HCT116 (cell line): ENCODE data around the gene LYL1.

Experiments used
- CTCF ChIP-seq, 3 experiments: fragments of 200-600 bp in 1 of 3; sonication (generic) in 1 of 3; IDR thresholded peaks in 2 of 3; conservative IDR thresholded peaks in 1 of 3; 2 replicates each; pipeline ENCODE4 v1.5.1; 2012 to 2017; ENCODE audit warnings: low read depth in 2 of 3, low read length in 2 of 3, antibody characterized with exemption in 1 of 3, borderline replicate concordance in 1 of 3, control low read depth in 1 of 3, mild to moderate bottlenecking in 1 of 3, mixed read lengths in 1 of 3, mixed run types in 1 of 3, moderate library complexity in 1 of 3; ENCODE audit not compliant: insufficient read depth in 1 of 3
- EGR1 ChIP-seq: IDR thresholded peaks from 2 replicates; pipeline ENCODE4 v1.6.1; 2012; ENCODE audit warnings: low read depth
- ELF1 ChIP-seq: IDR thresholded peaks from 2 replicates; pipeline ENCODE4 v1.6.1; 2012; ENCODE audit warnings: low read depth, borderline replicate concordance
- EZH2 ChIP-seq: fragments of 200-600 bp; sonication (generic); IDR thresholded peaks from 2 replicates; pipeline ENCODE4 v1.6.1; 2017; ENCODE audit warnings: antibody characterized with exemption, mixed run types
- EZH2phosphoT487 ChIP-seq: fragments of 200-600 bp; IDR thresholded peaks from 2 replicates; pipeline ENCODE4 v1.6.1; 2018; ENCODE audit warnings: antibody characterized with exemption, borderline replicate concordance
- JUND ChIP-seq: IDR thresholded peaks from 2 replicates; pipeline ENCODE4 v1.6.1; 2012
- POLR2A ChIP-seq: IDR thresholded peaks from 2 replicates; pipeline ENCODE4 v1.7.0; 2011; ENCODE audit warnings: borderline replicate concordance; ENCODE audit not compliant: insufficient read depth, insufficient read length; ENCODE audit errors: extremely low read depth
- POLR2AphosphoS5 ChIP-seq: IDR thresholded peaks from 2 replicates; pipeline ENCODE4 v1.6.1; 2011; ENCODE audit warnings: mild to moderate bottlenecking, low read depth, low read length, moderate library complexity
- RAD21 ChIP-seq: IDR thresholded peaks from 2 replicates; pipeline ENCODE4 v1.6.1; 2012; ENCODE audit warnings: low read depth, mild to moderate bottlenecking
- REST ChIP-seq: IDR thresholded peaks from 2 replicates; pipeline ENCODE4 v1.6.1; 2012; ENCODE audit warnings: low read depth
- SIN3A ChIP-seq: IDR thresholded peaks from 2 replicates; pipeline ENCODE4 v1.6.1; 2012; ENCODE audit warnings: low read depth
- SP1 ChIP-seq: IDR thresholded peaks from 2 replicates; pipeline ENCODE4 v1.6.1; 2012; ENCODE audit warnings: low read depth
- YY1 ChIP-seq: IDR thresholded peaks from 2 replicates; pipeline ENCODE4 v1.6.1; 2011; ENCODE audit warnings: low read length, low read depth, moderate library complexity, mild to moderate bottlenecking; ENCODE audit not compliant: insufficient replicate concordance; ENCODE audit errors: extremely low read depth
- ZFX ChIP-seq: fragments of 450-650 bp; IDR thresholded peaks from 2 replicates; pipeline ENCODE4 v1.6.1; 2017

GRCh38 chr19:13092606-13093235 lies 9.9 kb downstream of the LYL1 start:
- no peak for TF ChIP-seq RAD21
- TF ChIP-seq EZH2, result no peak
- TF ChIP-seq POLR2A, result no peak
- no peak for TF ChIP-seq CTCF (IDR thresholded peaks at IDR 0.05 in 2 of 3, conservative IDR thresholded peaks at IDR 0.05 in 1 of 3; ENCODE audit: borderline replicate concordance in 1 of 3, insufficient read depth in 1 of 3, low read depth in 2 of 3, low read length in 2 of 3)
- no peak for TF ChIP-seq ZFX
- TF ChIP-seq SIN3A, result no peak
- TF ChIP-seq REST, result no peak
- no peak for TF ChIP-seq ELF1
- TF ChIP-seq POLR2AphosphoS5, result no peak
- TF ChIP-seq EGR1, result no peak
- TF ChIP-seq SP1, result no peak
- no peak for TF ChIP-seq EZH2phosphoT487
- no peak for TF ChIP-seq JUND
- TF ChIP-seq YY1, result no peak
